DMS 273 (cell line): ENCODE data around the gene C4A.
A peak's percentile ranks its signal among the peaks of the same experiment; 100 is the strongest.
"Not testable (repeated sequence)": the region's sequence is repeated elsewhere in the genome, so short reads cannot be mapped to it uniquely, and the experiment has no call there.

Source experiments
- DNase-seq: peaks from one replicate; lab custom pipeline; 2025; ENCODE audit not compliant: unreplicated experiment; lab: John Stamatoyannopoulos, UW

Gene C4A

GRCh38 chr6:31958741-31959739 lies 22.8 kb upstream of the C4A start, which contains the start of the genes NELFE and SKIC2:
Gene NELFE (minus strand): TSS chr6:31958971. CDS start chr6:31958446, 525 bp downstream.
Gene SKIC2 (plus strand): TSS chr6:31959175. CDS start chr6:31959193, 18 bp downstream.
- DNase-seq, result peak; percentile 99

- no peak for DNase-seq
Measured at GRCh38 chr6:31961616-31962015, 20.2 kb upstream of the C4A start.

GRCh38 chr6:31963921-31964320 lies 17.9 kb upstream of the C4A start:
- no peak for DNase-seq

- DNase-seq, result no peak
Measured at GRCh38 chr6:31965700-31966099, 16.2 kb upstream of the C4A start.

- no peak for DNase-seq
Measured at GRCh38 chr6:31966506-31966905, 15.4 kb upstream of the C4A start.

GRCh38 chr6:31966997-31967925 lies 14.6 kb upstream of the C4A start:
- DNase-seq, result no peak

- DNase-seq, result no peak
Measured at GRCh38 chr6:31967926-31968320, 13.9 kb upstream of the C4A start.

- no peak for DNase-seq
Measured at GRCh38 chr6:31968326-31968725, 13.5 kb upstream of the C4A start.

- no peak for DNase-seq
Measured at GRCh38 chr6:31968791-31969711, 12.8 kb upstream of the C4A start.

- no peak for DNase-seq
Measured at GRCh38 chr6:31969712-31970603, 11.9 kb upstream of the C4A start.

- DNase-seq, result peak; percentile 75
Measured at GRCh38 chr6:31970604-31971271, 11.1 kb upstream of the C4A start.

- no peak for DNase-seq
Measured at GRCh38 chr6:31971279-31971992, 10.4 kb upstream of the C4A start.

- DNase-seq, result peak; percentile 99
Measured at GRCh38 chr6:31971993-31972708, 9.7 kb upstream of the C4A start, which contains the start of gene DXO. Gene DXO (minus strand): TSS chr6:31972138. CDS start chr6:31971675, 463 bp downstream.

GRCh38 chr6:31972709-31973350 lies 9.0 kb upstream of the C4A start:
- no peak for DNase-seq

GRCh38 chr6:31976065-31976464 lies 5.8 kb upstream of the C4A start:
- not testable (repeated sequence) for DNase-seq

- DNase-seq, result no peak
Measured at GRCh38 chr6:31977816-31978431, 3.9 kb upstream of the C4A start.
